ENCODE measurements around the gene TFDP1. TPM values are rescaled to one million over a fixed set of nuclear protein-coding genes. Genes with fewer than 3 reads are reported as not detected.

TFDP1 gene
- total and polyA plus RNA-seq, 2 donors (not counting 1 experiment from before 2014, with no cell fraction given) = 44.8 to 115 TPM

GRCh38 chr13:113545455-113545930, 39.1 kb upstream of the TFDP1 start:
- TF ChIP-seq CTCF (conservative IDR thresholded peaks at IDR 0.05 in 1 of 2, IDR thresholded peaks at IDR 0.05 in 1 of 2; ENCODE audit: low read depth in 1 of 2, low read length in 2 of 2) (no peak), EZH2 (IDR thresholded peaks at IDR 0.05; ENCODE audit: low read length, missing control alignments) (no peak)
- no peak overlapping the region for H3K4me3 ChIP-seq (replicated peaks in 1 of 4; ENCODE audit: control extremely low read depth in 1 of 4, insufficient read depth in 1 of 4, low read depth in 3 of 4, low read length in 4 of 4)
- H3K4me2 ChIP-seq (ENCODE audit: extremely low read depth, insufficient read depth, low read length) = no peak overlapping the region
- peak; percentile 23 to 37 for DNase-seq (ENCODE audit: low read depth in 2 of 2)
- H3K79me2 ChIP-seq (ENCODE audit: control insufficient read depth, insufficient read depth, low read length) = peaks cover 61% of the 10 kb centered on the region
- H2AFZ ChIP-seq (ENCODE audit: low read length) = no peak overlapping the region
- H3K27ac ChIP-seq (ENCODE audit: insufficient read depth, low read length) = no peak overlapping the region
- no peaks in the 10 kb centered on the region for H4K20me1 ChIP-seq (ENCODE audit: control insufficient read depth, extremely low read depth, insufficient read depth, low read length)
- H3K4me1 ChIP-seq (ENCODE audit: control insufficient read depth, extremely low read depth, insufficient read depth, low read length) = peaks cover 7% of the 10 kb centered on the region
- no peaks in the 10 kb centered on the region for H3K9me3 ChIP-seq (ENCODE audit: control insufficient read depth, insufficient read depth, low read depth, low read length)
- no peaks in the 10 kb centered on the region for H3K27me3 ChIP-seq (ENCODE audit: control insufficient read depth, insufficient read depth, low read length)
- no peak overlapping the region for H3K9ac ChIP-seq (ENCODE audit: insufficient read depth, low read length)
- H3K36me3 ChIP-seq (ENCODE audit: control insufficient read depth, insufficient read depth, low read length) = peaks cover 20% of the 10 kb centered on the region

- TF ChIP-seq CTCF (conservative IDR thresholded peaks at IDR 0.05 in 1 of 2, IDR thresholded peaks at IDR 0.05 in 1 of 2; ENCODE audit: low read depth in 1 of 2, low read length in 2 of 2) (no peak), EZH2 (IDR thresholded peaks at IDR 0.05; ENCODE audit: low read length, missing control alignments) (no peak)
- H3K27me3 ChIP-seq (ENCODE audit: control insufficient read depth, insufficient read depth, low read length) = no peaks in the 10 kb centered on the region
- peaks cover 20% of the 10 kb centered on the region for H3K36me3 ChIP-seq (ENCODE audit: control insufficient read depth, insufficient read depth, low read length)
- DNase-seq (ENCODE audit: low read depth in 2 of 2) = no peak
- H3K4me3 ChIP-seq (replicated peaks in 1 of 4; ENCODE audit: control extremely low read depth in 1 of 4, insufficient read depth in 1 of 4, low read depth in 3 of 4, low read length in 4 of 4) = no peak overlapping the region
- no peaks in the 10 kb centered on the region for H4K20me1 ChIP-seq (ENCODE audit: control insufficient read depth, extremely low read depth, insufficient read depth, low read length)
- H2AFZ ChIP-seq (ENCODE audit: low read length) = no peak overlapping the region
- H3K79me2 ChIP-seq (ENCODE audit: control insufficient read depth, insufficient read depth, low read length) = peaks cover 58% of the 10 kb centered on the region
- H3K9ac ChIP-seq (ENCODE audit: insufficient read depth, low read length) = no peak overlapping the region
- peaks cover 7% of the 10 kb centered on the region for H3K4me1 ChIP-seq (ENCODE audit: control insufficient read depth, extremely low read depth, insufficient read depth, low read length)
- no peak overlapping the region for H3K4me2 ChIP-seq (ENCODE audit: extremely low read depth, insufficient read depth, low read length)
- peak overlapping the region; percentile 57 for H3K27ac ChIP-seq (ENCODE audit: insufficient read depth, low read length)
- H3K9me3 ChIP-seq (ENCODE audit: control insufficient read depth, insufficient read depth, low read depth, low read length) = no peaks in the 10 kb centered on the region
These were observed 38.5 kb upstream of the TFDP1 start for GRCh38 chr13:113545931-113546516.

- Histone ChIP-seq H3K27me3 (ENCODE audit: control insufficient read depth, insufficient read depth, low read length) (no peaks in the 10 kb centered on the region), H3K79me2 (ENCODE audit: control insufficient read depth, insufficient read depth, low read length) (peaks cover 58% of the 10 kb centered on the region), H3K4me1 (ENCODE audit: control insufficient read depth, extremely low read depth, insufficient read depth, low read length) (peaks cover 7% of the 10 kb centered on the region), H3K36me3 (ENCODE audit: control insufficient read depth, insufficient read depth, low read length) (peaks cover 23% of the 10 kb centered on the region), H3K4me2 (ENCODE audit: extremely low read depth, insufficient read depth, low read length) (no peak overlapping the region), H2AFZ (ENCODE audit: low read length) (no peak overlapping the region), H3K27ac (ENCODE audit: insufficient read depth, low read length) (peak overlapping the region; percentile 57), H3K4me3 (replicated peaks in 1 of 4; ENCODE audit: control extremely low read depth in 1 of 4, insufficient read depth in 1 of 4, low read depth in 3 of 4, low read length in 4 of 4) (no peak overlapping the region), H4K20me1 (ENCODE audit: control insufficient read depth, extremely low read depth, insufficient read depth, low read length) (no peaks in the 10 kb centered on the region), H3K9me3 (ENCODE audit: control insufficient read depth, insufficient read depth, low read depth, low read length) (no peaks in the 10 kb centered on the region), H3K9ac (ENCODE audit: insufficient read depth, low read length) (no peak overlapping the region)
- TF ChIP-seq CTCF (conservative IDR thresholded peaks at IDR 0.05 in 1 of 2, IDR thresholded peaks at IDR 0.05 in 1 of 2; ENCODE audit: low read depth in 1 of 2, low read length in 2 of 2) = no peak
- no peak for TF ChIP-seq EZH2 (IDR thresholded peaks at IDR 0.05; ENCODE audit: low read length, missing control alignments)
- peak in 1 of 2 donors; percentile 34 for DNase-seq (ENCODE audit: low read depth in 2 of 2)
These were observed 37.8 kb upstream of the TFDP1 start for GRCh38 chr13:113546571-113547237.

Data from fibroblast of lung (primary cell).